GM18517 (cell line): ENCODE measurements around the gene SKIDA1.

Experiments
- ATAC-seq: cut with Tn5 transposase; IDR thresholded peaks from one replicate; pipeline ENCODE4 v1.9.1; 2021; ENCODE audit warnings: mild to moderate bottlenecking, moderate library complexity; ENCODE audit not compliant: unreplicated experiment

Gene SKIDA1

GRCh38 chr10:21502348-21502740 is 23.1 kb downstream of the SKIDA1 start:
- no peak for ATAC-seq

- no peak for ATAC-seq
These were observed 23.6 kb downstream of the SKIDA1 start for GRCh38 chr10:21501731-21502347.

DNA sequence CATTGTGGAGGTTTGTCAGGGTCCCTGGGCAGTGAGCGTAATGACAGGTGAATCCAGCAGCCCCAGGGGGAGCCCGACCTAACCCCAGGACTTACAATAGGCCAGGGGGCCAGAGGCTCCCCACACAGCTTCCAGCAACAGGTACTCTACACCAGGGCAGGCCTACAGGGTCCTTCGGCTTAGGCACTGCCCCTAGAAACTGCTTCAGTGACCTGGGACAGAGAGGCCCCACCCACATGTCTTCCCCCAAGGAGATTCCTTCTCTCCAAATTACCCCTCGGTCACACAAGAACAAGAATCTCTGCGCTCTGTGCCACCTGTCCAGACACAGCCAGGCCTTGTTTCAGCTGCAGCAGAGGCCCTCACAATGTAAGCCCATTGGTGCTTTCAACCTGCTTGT is 24.4 kb downstream of the SKIDA1 start:
- ATAC-seq = no peak

DNA sequence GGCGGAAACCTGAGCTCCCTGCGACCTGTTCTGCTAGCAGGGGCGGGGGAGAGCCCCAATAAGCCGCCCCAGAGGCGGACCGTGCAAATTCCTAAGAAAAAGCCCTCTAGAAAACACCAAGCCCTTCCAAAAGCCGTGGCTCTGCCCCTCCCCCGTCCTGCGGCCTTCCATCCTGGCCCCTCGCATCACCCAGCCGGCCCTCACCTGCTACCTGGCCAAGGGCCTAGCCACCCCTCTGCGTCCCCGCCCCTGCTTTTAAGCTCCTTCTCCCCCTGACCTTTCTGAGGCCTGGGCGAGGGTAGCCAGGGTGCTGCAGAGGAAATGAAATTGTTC is 24.9 kb downstream of the SKIDA1 start:
- ATAC-seq = no peak

GRCh38 chr10:21499701-21500577 is 25.5 kb downstream of the SKIDA1 start:
- no peak for ATAC-seq

DNA sequence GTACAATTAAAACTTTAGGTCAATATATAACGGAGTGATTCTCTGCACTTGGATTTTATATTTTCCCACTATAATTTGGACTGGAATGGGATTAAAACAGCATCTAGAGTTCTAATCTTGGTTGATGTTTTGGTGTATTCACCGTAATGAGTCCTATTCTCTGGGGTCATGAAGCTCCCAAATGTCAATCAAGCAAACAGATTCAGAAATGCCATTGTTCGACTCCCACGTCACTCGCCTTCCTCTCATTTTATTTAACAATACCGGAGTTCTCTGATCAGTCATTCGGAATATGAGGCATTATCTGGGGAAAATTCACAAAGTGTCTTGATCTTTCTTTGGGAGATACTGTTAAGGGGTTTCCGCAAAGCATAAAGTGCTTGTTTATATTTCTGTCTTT is 26.5 kb downstream of the SKIDA1 start:
- no peak for ATAC-seq

GRCh38 chr10:21498377-21498776 is 27.1 kb downstream of the SKIDA1 start:
- no peak for ATAC-seq

- no peak for ATAC-seq
These were observed 28.2 kb downstream of the SKIDA1 start for GRCh38 chr10:21497177-21497807.

DNA sequence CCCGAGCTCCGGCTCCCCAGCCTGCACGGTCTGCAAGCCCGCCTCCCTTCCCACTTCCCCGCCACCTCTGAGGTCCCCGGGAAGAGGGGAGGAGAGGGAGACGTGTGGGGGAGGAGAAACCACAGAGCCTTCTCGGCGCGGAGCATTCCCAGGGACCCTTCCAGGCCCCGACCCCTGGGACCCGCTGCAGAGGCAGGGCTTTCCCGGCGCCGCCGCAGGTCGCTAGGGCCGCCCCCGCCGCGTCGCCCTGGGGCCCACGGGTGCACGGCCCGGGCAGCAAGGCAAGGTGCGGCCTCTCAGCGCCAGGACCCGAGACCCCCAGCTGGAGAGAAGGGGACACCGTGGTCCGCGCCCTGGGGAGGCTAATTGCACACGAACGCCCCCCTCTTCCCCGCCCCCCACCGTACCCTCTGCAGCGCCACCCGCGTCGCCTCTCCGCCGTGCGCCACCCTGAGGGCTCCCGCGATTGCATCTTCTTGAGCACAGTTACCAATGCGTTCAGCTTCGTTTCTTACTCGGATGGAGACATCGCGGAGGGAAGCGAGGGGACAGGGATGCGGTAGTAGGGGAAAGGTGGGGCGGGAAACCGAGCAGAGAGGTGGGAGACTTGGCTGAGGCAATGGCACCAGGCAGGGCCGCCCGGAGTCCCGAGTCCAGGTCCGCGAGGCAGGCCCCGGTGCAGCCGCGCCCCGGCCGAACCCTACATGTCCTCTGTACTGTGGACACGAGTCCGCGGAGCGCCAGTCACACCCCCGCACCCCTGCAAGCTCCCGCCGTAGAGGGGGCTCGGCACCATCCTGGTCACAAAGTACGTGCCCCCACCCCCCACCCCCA is 28.9 kb downstream of the SKIDA1 start:
- peak; percentile 51 for ATAC-seq

DNA sequence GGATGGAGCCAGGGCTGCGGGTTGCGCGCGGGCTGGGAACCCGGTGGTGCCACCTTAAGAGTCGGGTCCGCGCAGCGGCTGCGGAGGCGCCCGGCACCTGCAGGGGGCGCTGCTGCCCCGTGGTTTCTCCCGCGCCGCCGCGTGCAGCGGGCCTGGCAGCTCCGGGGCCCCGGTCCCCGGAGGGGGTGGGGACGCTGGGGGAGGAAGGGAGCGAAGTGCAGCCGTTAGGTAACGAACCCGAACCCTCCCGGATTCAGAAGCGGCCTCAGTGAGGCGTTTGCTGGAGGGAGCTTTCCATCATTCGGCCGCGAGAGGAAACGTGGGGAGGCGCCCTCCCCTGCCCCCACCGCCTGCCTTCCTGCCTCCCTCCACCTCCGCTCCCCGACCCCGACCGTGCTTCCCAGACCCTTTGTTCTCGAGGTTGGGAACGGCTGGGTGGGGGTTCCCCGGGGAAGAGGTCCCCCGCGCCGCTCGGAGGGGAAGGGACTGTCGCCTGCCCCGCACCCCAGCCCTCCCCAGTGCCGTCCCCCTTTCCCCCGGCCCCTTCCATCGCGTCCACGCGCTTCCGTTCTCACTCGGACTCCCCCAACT is 29.6 kb downstream of the SKIDA1 start:
- ATAC-seq = peak; percentile 58

DNA sequence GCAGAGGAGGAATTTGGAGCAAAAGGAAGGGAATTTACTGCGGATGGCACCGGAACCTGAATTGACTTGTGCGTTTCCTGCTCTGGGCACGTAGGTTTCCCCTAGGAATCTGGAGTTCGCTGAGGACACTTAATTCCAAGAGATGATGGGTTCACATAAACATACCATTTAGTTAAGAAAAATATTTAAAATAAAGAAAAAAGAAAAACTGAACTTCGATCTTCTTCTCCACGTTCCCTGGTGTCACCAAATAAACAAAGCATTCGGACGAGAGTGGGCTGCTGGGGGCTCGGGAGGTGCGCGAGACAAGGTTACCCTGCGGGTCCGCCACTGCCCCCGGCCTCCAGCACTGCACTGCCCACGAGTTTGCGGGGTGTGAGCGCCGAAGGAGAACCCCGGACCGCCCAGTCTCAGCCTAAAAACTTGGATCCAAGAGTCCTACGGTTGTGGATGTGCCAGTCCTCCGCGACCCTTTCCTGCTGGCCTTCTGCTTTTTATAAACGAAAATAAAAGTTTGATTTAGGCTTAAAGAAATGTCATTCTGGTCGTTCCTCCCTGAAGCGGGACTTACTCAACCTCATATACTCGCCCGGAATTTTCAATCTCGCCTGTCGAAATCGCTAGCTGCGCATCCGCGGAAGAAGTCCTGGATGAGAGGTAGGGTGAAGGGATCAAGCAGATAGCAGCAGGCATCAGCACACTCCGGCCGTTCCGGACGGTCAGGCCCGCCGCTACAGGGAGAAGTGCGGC is 30.3 kb downstream of the SKIDA1 start:
- ATAC-seq = peak; percentile 6

GRCh38 chr10:21494191-21495001 is 31.1 kb downstream of the SKIDA1 start:
- ATAC-seq = no peak

- ATAC-seq = no peak
These were observed 31.7 kb downstream of the SKIDA1 start for GRCh38 chr10:21493784-21494183.

DNA sequence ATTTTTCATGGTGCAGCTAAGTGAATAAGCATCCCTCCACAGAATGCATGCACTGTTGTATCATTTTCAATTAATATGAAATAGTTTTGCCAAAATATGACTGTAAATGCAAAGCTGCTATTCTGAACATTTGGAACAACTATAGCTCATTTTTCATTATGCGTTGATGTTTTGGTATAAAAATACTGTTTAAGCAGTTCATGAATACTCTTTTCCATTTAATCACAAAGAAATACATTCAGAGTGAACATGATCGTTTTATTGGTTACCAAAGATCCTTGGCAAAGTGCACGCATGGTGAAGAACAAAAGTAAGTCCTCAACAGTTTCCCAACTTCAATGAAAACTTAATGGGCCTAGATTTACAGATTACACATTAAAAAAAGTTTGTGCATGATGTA is 33.1 kb downstream of the SKIDA1 start:
- ATAC-seq = no peak

- no peak for ATAC-seq
These were observed 34.8 kb downstream of the SKIDA1 start for GRCh38 chr10:21490711-21491105.

DNA sequence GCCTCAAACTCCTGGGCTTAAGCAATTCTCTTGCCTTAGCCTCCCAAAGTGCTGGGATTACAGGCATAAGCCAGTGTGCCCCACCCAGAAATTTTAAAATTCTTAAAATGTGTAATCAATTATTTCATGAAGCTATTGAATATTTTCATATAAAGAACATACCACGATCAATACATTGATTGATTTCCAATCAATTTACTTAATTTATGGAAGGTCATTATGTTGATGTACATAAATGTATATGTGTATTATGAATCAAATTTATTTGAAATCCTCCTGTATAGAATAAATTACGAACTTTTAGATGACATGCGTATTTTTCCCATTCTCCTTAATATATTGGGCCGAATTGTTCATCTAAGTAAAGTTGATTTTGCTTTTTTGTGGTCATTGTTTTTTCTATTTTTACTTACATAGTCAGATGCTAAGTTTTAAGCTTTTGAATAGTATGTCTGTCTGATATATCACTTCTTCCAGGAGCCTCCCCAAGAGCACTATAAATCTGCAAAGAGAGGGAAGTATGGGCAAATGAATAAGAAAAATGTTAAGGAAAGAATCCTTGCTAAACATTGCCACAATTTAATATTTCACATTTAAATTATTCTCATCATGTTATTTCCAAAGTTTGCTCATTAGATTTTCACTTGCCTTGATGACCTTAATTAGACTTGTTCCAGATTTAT is 35.3 kb downstream of the SKIDA1 start:
- ATAC-seq = no peak

- no peak for ATAC-seq
These were observed 36.5 kb downstream of the SKIDA1 start for GRCh38 chr10:21488957-21489446.

DNA sequence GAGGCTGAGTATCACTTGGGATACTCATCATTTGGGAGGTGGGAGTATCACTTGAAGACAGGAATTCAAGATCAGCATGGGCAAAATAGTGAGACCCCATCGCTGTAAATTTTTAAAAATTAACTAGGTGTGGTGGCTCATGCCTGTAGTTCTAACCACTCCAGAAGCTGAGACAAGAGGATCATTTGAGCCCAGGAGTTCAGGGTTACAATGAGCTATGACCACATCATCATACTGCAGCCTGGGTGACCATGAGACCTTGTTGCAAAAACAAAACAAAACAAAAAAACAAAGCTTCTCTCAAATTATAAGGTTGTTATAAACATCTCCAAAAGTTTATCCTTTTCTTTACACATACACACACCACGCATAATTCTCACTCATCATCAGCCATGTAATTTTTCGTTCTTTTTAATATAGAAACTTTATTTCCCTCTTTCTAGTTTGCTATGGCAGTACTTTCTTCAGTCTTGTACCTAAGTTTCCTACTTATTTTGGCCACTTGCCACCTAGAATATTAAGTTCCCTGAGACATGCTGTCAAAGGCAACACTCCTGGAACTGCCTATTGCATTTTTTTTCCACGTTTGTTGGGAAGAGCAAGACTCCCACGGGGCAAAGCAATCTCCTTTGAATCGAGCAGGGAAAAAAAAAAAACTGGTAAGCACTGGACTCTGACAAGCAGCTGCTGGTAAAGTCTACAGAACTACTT is 37.1 kb downstream of the SKIDA1 start:
- ATAC-seq = no peak
